GM18909 (cell line): ENCODE data around the gene TSC22D3.

Experiments
- ATAC-seq: cut with Tn5 transposase; IDR thresholded peaks from one replicate; pipeline ENCODE4 v1.9.1; 2021; ENCODE audit warnings: mild to moderate bottlenecking; ENCODE audit not compliant: unreplicated experiment, poor library complexity

Gene TSC22D3

GRCh38 chrX:107667426-107667825 is 108.2 kb downstream of the TSC22D3 start:
- ATAC-seq: no peak

- ATAC-seq: no peak
These were observed 108.7 kb downstream of the TSC22D3 start for GRCh38 chrX:107666931-107667330.
